ENCODE measurements around the gene SYNE2. TPM values are rescaled to one million over a fixed set of nuclear protein-coding genes. Genes with fewer than 3 reads are reported as not detected.

Gene SYNE2
- total RNA-seq, 1 experiment from 2014 or later = 71.1 TPM

- no peak for TF ChIP-seq FOXK1 (CRISPR knock-in tag; IDR thresholded peaks at IDR 0.05)
Measured at GRCh38 chr14:64082837-64083236, 230.0 kb downstream of the SYNE2 start (continued).

GRCh38 chr14:64088647-64088964 lies 235.8 kb downstream of the SYNE2 start:
- Mint-ChIP-seq H3K4me1 (peaks cover 16% of the 10 kb centered on the region), H3K36me3 (peaks cover 11% of the 10 kb centered on the region), H3K27ac (no peak overlapping the region), H3K27me3 (ENCODE audit: low read depth) (no peaks in the 10 kb centered on the region), H3K4me3 (no peak overlapping the region), H3K9me3 (no peaks in the 10 kb centered on the region)
- DNase-seq (ENCODE audit: low spot score) (no peak), ATAC-seq (no peak)
- ChIA-PET CTCF (no interaction called here), POLR2A (no interaction called here)
- no peak for TF ChIP-seq ZBTB43 (CRISPR knock-in tag; IDR thresholded peaks at IDR 0.05)
- no peak for TF ChIP-seq HMGA2 (CRISPR knock-in tag; IDR thresholded peaks at IDR 0.05)
- TF ChIP-seq TEAD4 (CRISPR knock-in tag; IDR thresholded peaks at IDR 0.05) = no peak
- no peak for TF ChIP-seq PREB (CRISPR knock-in tag; IDR thresholded peaks at IDR 0.05; ENCODE audit: borderline replicate concordance)
- TF ChIP-seq ZBTB21 (CRISPR knock-in tag; IDR thresholded peaks at IDR 0.05; ENCODE audit: borderline replicate concordance) = no peak
- no peak for TF ChIP-seq NFYB (CRISPR knock-in tag; conservative IDR thresholded peaks at IDR 0.05; ENCODE audit: low read depth)
- no peak for TF ChIP-seq PRDM15 (CRISPR knock-in tag; IDR thresholded peaks at IDR 0.05)
- no peak for TF ChIP-seq FOXK1 (CRISPR knock-in tag; IDR thresholded peaks at IDR 0.05)
- no peak for TF ChIP-seq ZNF416 (CRISPR knock-in tag; IDR thresholded peaks at IDR 0.05)

- H3K9me3 Mint-ChIP-seq = no peaks in the 10 kb centered on the region
- DNase-seq (ENCODE audit: low spot score) = peak; percentile 25
Measured at GRCh38 chr14:64089920-64090319, 237.1 kb downstream of the SYNE2 start.

More at GRCh38 chr14:64089920-64090319, 237.1 kb downstream of the SYNE2 start:
- Mint-ChIP-seq H3K36me3 (peaks cover 4% of the 10 kb centered on the region; the same call in 1 of the 2 replicates), H3K4me3 (no peak overlapping the region; the same call in 1 of the 2 replicates), H3K4me1 (peaks cover 17% of the 10 kb centered on the region), H3K27ac (peak overlapping the region; percentile 90), H3K27me3 (ENCODE audit: low read depth) (no peaks in the 10 kb centered on the region)
- POLR2A ChIA-PET = interaction anchor here (1.1 kb wide), 1 partner anchor 30 kb away, joined by 3 read pairs; no protein-coding TSS in a partner anchor
- CTCF ChIA-PET = interaction anchor here (0.6 kb wide), 1 partner anchor 24 kb away, joined by 3 read pairs; no protein-coding TSS in a partner anchor
- TF ChIP-seq RELA (CRISPR knock-in tag; IDR thresholded peaks at IDR 0.05; ENCODE audit: borderline replicate concordance) (no peak), ZNF512 (CRISPR knock-in tag; IDR thresholded peaks at IDR 0.05; ENCODE audit: borderline replicate concordance) (no peak), ATF3 (CRISPR knock-in tag; conservative IDR thresholded peaks at IDR 0.05) (no peak), ARID4B (CRISPR knock-in tag; IDR thresholded peaks at IDR 0.05; ENCODE audit: borderline replicate concordance) (no peak), MYBL2 (CRISPR knock-in tag; IDR thresholded peaks at IDR 0.05) (no peak), ZNF532 (CRISPR knock-in tag; IDR thresholded peaks at IDR 0.05; ENCODE audit: borderline replicate concordance) (no peak)
- ATAC-seq = peak; percentile 99
